Tongue (tissue), 2 donors: ENCODE measurements around the gene SLC22A17. TPM values are rescaled to one million over a fixed set of nuclear protein-coding genes. Genes with fewer than 3 reads are reported as not detected.
"Not testable (repeated sequence)": the region's sequence is repeated elsewhere in the genome, so short reads cannot be mapped to it uniquely, and the experiment has no call there.

Source experiments
- DNase-seq: peaks from one replicate; pipeline ENCODE4 v3.0.0-alpha.2; 2015
- total RNA-seq: library from RNA; depleted of rRNA; stranded (reverse); fragments of >200 nt; gene quantifications from one replicate; pipeline ENCODE4 v1.2.3, GENCODE V29; 2014

The SLC22A17 gene
- 30.5 TPM for total RNA-seq

DNA sequence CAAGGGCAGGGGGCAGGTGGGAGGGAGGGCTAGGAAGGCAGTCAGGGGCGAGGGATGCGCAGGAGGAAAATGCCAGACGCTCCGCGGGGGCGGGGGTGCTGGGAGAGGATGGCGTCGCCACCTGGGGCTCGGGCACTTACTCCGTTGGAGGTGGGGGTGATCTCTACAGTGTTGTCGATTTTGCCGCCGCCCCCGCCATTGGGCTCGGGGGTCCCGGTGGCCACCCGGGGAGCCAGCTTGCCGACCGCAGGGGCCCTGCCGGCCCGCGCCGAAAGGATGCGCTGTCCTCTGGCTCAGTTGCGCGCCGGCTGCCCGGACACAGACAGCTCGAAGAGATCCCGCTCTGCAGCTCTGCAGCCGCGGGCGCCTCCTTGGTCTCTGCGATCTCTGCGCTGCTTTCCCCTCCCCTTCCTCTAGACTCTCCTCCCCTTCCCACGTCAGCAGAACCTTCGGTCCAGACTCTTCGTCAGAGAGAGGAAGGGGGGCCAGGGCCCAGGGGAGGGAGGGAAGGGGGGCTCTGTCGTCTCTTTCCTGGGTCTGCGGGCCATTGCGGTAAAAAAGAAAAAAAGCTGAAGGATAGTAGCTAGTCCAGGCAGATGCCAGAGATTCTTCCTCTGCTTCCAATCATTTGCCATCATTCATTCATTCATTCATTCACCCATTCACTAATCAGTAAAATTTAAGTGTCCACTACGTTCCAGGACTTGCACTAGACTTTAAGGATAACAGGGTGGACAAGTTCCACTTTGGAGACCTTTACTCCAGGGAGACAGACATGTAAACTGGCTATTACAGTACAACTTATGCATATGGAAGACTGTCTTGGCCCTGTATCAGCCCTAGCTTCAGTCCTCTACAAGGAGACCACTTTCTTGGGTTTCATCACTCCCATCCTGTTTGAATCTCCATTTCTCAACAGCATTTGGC lies at the start of gene SLC22A17:
TSS of gene SLC22A17 (minus strand) at position 382 of the 927 bp plus-strand sequence.
- DNase-seq: peak; percentile 95

DNA sequence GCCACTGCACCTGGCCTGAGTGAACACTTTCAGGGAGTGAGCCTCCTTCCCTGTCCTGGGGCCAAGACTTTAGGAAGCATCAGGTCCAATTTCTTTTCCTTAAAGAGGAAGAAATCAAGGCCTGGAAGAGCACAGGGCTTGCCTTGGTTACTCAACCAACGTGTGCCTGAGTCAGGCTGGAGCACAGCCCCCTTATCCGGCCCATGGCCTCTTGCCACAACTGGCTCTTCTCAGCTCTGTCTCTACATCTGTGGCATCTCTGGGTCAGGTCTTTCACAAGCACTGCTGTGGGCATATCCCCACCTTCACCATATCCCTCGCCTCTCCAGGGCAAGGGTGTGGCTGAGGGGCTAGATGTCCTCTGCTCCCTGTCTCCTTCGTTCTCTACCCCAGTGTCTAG lies 48.6 kb upstream of the SLC22A17 start:
- no peak for DNase-seq

DNA sequence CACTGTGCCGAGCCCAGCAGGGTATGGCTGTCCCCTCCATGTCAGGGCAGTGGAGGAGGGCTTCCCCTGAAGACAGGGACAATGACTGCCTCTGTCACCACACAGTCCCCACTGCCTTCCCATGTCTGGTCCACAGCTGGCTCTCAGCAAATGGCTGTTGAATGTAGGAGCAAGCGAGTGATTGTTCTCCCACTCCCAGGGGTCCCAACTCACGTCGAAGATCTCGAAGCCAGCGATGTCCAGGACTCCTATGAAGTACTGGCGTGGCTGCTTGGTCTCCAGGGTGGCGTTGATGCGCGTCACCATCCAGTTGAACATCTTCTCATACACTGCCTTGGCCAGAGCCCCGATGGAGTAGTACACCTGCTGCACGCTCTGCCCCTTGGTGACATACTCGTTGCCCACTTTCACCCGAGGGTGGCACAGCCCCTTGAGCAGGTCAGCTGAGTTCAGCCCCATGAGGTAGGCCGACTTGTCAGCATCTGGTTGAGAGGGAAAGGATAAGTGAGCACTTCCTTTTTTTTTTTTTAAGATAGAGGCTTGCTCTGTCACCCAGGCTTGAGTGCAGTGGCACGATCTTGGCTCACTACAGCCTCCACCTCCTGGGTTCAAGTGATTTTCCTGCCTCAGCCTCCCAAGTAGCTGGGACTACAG lies 47.9 kb upstream of the SLC22A17 start:
- DNase-seq: not testable (repeated sequence)

DNA sequence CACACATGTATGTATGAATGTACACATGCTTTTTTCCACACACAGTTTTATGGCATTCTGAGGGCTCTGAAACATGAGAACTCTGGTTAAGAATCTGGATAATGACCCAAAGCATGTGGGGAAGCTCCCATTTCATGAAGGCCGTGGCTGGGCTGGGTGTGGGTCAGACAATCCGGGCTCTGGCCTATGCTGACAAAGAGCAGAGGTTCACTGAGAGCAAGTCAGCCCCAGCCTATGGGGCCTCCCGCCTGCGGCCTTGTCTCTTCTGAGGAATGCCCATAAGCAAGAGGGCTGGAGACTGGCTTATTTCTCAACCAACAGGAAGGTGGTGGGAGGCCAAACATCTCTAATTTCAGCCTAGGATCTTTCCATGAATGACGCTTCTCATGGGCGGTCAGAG lies 46.9 kb upstream of the SLC22A17 start:
- DNase-seq: peak; percentile 5

DNA sequence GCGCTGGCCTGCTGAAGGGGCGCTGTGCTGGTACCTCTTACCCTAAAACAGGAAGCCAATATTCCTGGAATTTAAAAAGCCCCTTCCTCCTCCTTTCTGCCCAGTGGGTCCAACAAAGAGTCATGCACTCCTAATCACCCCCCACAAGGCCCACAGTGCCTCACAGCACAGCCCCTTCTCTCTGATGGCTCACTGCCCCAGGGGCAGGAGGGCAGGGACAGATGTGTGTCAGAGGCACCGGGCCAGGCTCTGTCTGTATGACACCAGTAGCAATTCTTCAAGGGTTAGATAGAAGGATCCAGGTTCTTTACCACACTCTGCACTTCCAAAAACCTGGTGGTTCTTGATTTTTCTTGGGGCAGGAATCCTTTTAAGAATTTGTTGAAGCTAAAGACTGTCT lies 46.4 kb upstream of the SLC22A17 start:
- no peak for DNase-seq

DNA sequence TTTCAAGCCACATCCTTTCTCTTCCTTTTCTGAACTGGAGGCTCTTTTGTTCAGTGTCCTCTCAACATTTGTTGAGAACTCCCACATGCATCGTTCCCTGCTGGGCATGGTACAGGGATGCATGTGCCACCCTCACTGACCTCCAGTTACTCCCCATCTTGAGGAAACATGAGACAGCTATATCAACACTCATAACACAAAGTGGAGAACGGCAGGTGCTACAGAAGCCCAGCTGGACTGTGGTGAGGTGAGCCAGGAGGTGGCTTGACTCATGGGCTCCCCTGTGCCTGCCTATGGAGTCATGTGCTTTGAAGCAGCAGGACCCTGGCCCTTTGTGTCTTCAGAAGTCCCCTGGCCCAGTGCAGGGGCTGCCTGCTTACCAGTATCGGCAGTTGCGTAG lies 45.7 kb upstream of the SLC22A17 start:
- DNase-seq: no peak

DNA sequence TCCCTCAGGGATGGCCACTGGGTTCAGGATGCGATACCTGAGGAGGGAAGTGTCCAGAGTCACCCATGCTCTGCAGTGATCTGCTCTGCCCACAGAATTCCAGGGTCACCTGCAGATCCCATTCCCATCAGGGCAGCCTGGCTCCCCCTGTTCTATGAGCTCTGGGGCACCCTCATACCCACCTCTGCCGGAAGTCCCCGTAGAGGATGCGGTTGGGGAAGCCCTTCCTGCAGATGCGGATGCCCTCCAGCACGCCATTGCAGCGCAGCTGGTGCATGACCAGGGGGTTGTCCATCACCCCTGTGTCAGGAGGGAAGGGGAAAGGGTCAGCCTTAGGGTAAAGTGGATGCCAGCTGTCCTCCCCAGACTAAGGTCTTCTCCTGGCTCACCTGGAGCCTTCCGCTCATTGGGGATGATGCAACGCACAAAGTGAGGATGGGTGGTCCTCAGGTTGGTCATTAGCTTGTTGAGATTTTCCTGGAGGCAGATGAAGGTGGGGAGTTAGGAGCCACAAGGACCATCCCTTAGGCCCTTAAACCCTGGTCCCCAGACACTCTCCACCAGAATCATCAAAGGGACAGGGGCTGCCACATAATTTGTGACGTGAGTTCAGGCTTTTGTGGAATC lies 44.2 kb upstream of the SLC22A17 start:
- no peak for DNase-seq

DNA sequence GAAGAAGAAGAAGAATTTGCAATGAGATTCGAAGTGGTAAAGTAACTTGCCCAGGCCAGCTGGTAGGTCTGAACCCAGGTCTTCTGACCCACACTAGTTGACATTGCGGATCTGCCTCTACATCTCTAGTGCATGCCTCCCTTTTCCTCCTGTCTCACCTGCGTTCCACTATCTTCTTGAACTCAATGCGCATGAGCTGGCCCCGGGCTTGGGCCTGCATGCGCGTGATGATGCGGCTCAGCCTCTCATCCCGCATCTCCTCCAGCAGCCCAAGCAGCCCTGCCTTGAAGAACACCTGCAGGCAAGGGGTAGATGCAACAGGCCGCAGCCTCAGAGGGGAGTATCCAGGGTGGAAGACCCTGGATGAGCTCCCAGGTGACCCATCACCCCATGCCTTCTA lies 43.4 kb upstream of the SLC22A17 start:
- no peak for DNase-seq

DNA sequence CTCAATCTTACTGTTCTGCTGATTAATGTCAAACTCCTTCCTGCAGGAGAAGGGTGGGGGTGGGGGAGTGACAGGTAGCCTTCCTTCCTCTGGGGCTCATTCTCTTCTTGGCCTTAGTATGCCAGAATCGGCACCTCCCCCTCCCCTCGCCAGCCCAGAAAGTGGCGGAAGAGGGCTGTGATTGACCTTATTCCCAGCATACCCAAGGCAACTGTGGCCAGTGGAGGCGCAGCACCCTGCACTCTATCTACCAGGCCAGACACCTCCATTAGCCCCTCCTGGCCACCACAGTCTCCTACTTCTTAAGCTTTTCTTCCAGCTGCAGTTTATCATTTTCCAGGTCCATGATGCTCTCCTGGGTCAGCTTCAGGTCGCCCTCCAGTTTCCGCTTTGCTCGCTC lies 39.9 kb upstream of the SLC22A17 start:
- no peak for DNase-seq

DNA sequence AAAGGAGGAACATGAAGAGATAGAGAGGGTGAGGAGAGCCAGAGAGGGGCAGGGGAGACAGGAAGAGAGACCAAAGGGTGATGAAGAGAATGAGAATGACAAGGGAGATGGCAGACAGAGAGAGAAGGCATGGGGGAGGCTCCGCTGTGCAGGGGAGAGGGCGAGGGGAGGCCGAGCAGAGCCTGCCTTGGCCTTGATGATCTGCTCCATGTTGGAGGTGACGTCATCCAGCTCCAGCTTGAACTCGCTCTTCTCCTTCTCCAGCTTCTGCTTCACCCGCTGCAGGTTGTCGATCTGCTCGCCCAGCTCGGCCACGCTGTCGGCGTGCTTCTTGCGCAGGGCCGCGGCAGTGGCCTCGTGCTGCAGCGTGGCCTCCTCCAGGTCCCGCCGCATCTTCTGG lies 37.2 kb upstream of the SLC22A17 start:
- not testable (repeated sequence) for DNase-seq

DNA sequence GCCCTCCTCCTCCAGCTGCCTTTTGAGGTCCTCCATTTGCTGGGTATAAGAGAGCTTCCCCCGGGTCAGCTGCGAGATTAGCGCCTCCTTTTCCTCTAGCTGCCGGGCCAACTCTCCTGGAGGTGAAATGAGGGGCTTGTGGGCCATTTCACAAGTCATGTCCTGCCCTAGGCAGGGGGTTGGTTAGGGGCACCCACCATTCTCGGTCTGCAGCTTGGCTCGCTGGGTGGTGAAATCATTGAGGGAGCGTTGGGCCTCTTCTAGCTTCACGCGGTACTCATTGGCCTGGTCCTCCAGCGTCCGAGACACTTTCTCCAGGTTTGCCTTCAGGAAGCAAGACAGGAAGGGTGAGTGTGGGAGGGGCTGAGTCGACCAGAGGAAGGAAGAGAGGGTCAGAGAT lies 36.7 kb upstream of the SLC22A17 start:
- no peak for DNase-seq

DNA sequence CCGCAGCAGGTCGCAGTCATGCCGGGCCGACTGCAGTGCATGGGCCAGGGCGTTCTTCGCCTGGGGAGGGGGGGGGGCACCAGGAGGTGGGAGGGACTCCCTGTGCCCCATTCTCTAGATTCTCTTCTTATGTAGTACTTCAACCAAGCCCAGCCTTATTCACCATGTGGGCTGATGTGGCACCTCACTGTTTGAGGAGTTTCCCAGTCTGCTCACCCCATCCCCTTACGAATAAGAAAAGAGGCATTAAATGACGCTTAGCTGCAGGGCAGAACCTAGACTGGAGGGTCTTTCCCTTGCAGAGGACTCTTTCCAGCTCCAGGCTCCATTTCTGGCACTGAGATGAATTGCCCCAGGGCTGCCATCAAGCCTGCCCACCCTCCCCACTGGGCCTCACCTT lies 36.3 kb upstream of the SLC22A17 start:
- DNase-seq: no peak

DNA sequence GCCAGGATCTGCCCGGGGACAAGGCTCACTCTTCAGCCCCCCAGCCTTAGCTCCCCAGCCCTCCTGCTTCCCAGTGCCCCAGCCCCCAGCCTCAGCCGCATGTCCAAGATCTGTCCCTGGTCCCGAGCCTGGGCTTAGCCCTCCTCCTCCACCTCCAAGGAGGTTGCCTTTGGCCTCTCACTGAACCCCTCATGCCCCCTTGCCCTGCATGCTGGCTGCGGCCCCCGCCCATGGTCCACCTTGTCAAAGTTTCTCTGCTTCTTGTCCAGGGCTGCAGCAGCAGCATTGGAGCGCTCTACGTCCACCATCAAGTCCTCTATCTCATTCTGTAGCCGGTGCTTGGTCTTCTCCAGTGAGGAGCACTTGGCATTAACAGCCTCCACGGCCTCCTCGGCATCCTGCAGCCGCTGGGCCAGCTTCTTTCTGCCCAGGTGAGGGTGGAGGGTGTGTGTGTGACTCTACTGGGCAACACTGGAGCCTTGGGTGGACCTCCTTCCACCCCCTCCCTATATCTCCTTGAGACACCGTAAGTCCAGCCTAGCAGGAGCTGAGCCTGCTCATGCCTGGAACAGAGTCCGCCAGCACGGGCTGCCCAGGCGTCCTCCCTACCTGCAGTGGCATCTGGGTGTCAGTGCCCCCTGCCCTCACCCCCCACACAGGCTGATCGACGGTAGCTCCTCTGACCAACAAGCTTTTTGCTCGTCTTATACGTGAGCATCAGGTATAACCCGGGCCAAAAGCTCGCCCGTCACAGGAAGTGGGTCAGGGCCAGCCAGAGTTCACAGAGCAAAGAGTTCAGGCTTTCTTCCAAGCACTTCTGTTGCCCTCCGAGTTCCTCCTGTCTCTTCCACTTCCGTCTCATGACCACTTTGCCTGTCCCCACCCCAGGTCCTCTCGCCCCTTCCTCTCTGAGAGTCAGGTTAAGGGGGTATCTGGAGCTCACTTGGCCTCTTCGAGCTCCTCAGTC lies 35.5 kb upstream of the SLC22A17 start:
- no peak for DNase-seq

DNA sequence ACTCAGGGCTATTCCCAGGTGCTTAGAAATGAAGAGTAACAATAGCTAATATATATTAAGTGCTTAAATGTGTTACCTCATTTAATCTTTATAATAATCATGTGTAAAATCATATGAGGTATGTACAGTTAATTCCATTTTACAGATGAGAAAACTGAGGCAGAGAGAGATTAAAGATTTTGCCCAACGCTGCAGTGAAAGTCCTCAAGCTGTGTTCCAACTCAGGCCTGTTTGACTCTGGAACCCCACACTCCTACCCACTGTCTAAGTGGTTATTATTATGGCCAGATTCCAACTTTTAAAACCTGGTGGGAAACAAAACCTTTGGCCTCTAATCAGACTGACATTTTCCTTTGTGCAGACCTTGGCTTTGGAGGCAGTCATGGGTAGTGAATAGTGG lies 34.3 kb upstream of the SLC22A17 start:
- DNase-seq: no peak

DNA sequence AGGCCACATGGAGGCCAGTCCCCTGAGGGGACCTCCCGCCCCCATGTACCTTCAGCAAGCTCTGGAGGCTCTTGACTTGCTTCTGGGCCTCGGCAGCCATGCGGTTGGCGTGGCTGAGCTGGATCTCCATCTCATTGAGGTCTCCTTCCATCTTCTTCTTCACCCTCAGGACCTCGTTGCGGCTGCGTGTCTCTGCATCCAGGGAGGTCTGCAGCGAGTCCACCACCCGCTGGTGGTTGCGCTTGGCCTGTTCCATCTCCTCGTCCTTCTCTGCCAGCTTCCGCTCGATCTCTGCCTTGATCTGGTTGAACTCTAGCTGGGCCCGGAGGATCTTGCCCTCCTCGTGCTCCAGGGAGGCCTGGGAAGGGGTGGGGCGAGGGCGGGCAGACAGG lies 33.6 kb upstream of the SLC22A17 start:
- DNase-seq: not testable (repeated sequence)

DNA sequence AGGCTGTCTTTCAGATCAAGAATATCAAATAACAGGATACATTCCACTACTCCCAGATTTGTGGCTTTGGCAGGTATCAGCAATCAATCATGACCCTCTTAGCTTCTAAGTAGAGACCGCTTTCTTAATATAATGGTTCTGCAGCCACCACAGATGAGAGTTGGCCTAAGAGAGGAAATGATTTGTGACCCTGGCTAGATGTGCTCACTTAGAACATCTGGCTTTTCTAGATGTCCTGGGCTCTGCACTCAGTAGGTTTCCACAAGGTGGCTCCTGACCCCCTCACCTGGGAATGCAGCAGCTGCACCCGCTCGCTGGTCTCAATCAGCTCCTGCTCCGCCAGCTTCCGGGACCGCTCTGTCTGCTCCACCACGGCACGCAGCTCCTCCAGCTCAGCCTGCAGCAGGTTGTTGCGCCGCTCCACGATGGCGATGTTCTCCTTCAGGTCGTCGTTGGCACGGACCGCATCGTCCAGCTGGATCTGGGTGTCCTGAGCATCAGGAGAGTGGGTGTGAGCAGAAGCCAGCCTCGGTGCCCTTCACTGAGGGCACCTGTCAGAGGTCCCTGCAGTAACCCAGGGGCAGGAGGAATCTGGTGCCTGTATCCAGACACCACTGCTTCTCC lies 33.1 kb upstream of the SLC22A17 start:
- no peak for DNase-seq

DNA sequence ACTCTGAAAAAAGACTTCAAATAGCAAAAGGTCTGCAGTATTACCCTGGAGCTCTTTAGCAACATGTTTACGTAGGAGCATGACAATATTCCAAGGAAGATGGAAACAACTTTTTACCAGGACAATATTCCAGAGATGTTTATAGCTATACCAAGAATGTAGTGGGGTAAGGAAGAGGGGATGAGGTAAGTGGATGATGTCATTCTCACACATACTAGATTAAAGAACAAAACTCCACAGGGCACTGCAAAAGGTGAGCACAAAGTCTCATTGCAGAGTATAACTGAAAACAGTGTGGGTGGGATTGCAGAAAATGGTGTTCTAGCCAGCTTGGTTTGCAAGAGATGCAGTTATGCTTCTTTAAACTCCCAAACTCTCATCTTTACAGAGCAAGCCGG lies 32.6 kb upstream of the SLC22A17 start:
- DNase-seq: no peak

DNA sequence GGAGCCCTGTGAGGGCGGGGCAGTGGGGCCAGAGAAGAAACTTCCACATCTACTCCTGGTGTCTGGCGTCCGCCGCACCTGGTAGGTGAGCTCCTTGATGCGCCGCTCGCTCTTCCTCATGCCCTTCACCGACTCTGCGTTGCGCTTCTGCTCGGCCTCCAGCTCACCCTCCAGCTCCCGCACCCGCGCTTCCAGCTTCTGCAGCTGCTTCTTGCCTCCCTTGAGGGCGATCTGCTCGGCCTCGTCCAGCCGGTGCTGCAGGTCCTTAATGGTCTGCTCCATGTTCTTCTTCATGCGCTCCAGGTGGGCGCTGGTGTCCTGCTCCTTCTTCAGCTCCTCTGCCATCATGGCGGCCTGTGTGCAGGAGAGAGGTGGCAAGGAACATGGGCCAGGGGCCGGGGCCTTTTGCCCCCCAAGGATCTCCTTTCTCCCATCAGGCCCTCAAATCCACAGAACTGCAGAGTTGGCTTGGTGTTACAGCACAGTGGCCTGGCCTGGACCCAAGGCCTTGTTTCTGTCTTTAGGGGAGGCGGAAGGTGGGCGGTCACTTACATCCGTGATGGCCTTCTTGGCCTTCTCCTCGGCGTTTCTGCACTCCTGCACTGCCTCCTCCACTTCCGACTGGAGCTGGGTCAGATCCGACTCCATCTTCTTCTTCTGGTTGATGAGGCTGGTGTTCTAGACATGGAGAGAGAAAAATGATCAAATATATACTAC lies 31.8 kb upstream of the SLC22A17 start:
- no peak for DNase-seq

DNA sequence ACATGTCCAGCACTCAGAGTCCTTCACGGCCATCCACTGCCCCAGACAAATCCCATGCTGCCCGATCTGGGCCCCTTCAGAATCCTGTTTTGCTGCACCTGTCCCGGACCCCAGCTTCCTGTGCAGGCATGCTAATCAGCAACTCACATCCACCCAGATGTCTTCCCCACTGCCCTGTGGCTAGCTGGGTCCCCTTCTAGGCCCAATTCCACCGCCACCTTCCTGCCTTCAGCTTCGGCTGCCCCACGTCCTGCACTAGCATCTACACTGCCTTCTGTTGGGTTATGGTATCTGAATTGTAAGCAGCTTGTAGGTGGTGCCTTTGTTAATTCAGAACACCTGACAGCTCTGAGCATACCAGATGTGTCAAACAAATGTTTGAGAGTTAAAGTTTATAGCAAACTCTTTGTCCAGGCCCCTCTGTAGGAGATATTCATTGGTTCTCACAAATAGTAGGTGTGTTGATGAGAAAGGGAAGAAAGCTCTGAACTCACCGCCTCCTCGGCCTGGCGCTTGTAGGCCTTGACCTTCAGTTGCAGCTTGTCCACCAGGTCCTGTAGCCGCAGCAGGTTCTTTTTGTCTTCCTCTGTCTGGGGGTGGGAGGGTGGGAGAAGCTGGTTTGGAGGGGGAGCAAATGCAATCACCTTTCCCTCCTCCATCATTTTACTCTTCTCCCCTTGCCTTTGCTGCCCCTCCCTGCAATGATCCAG lies 30.2 kb upstream of the SLC22A17 start:
- no peak for DNase-seq

DNA sequence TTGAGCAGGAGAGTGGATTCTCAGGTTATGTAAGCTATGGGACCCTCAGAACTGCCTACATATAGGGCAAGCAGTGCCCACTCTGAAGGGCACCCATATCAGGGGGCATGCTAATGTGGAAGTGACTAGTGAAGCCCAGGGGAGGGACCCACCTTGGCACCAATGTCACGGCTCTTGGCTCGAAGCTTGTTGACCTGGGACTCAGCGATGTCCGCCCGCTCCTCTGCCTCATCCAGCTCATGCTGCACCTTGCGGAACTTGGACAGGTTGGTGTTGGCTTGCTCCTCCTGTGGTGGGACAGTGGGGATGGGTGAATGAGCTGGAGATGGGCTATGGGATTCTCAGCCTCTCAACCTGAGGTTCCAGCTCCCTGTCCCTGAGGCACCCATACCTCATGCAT lies 29.6 kb upstream of the SLC22A17 start:
- no peak for DNase-seq
